Thyroid gland (tissue), 4 donors: ENCODE data around the gene NOSIP.

Source experiments
- CTCF ChIP-seq, 6 experiments: fragments of 200-600 bp in 3 of 6; fragments of 450-650 bp in 3 of 6; sonication (generic) in 3 of 6; IDR thresholded peaks; one replicate each; pipeline ENCODE4 v1.5.1; 2016 to 2019; ENCODE audit warnings: antibody characterized with exemption in 6 of 6, mild to moderate bottlenecking in 2 of 6, inconsistent platforms in 1 of 6, moderate library complexity in 1 of 6
- POLR2A ChIP-seq, 2 donors: fragments of 450-650 bp; IDR thresholded peaks; one replicate each; pipeline ENCODE4 v1.6.1; 2017; ENCODE audit warnings: antibody characterized with exemption in 2 of 2, mild to moderate bottlenecking in 2 of 2, moderate library complexity in 1 of 2

GRCh38 chr19:49597703-49597974 lies 17.3 kb upstream of the NOSIP start:
- TF ChIP-seq CTCF (IDR thresholded peaks at IDR 0.05), result no peak
- no peak for TF ChIP-seq POLR2A (IDR thresholded peaks at IDR 0.05)
